Neuron (in vitro differentiated cells): ENCODE data around the gene RD3L.
A peak's percentile ranks its signal among the peaks of the same experiment; 100 is the strongest.
"Not testable (repeated sequence)": the region's sequence is repeated elsewhere in the genome, so short reads cannot be mapped to it uniquely, and the experiment has no call there.

Source experiments
- H2AFZ ChIP-seq: one replicate; pipeline ENCODE4 v1.6.1; 2013; ENCODE audit warnings: low read depth, mild to moderate bottlenecking, inconsistent platforms, low read length, moderate library complexity
- H3K27me3 ChIP-seq: one replicate; pipeline ENCODE4 v1.6.1; 2013; ENCODE audit warnings: low read length; ENCODE audit not compliant: insufficient read depth
- H3K36me3 ChIP-seq: one replicate; pipeline ENCODE4 v1.6.1; 2013; ENCODE audit warnings: low read length; ENCODE audit not compliant: insufficient read depth
- H3K4me1 ChIP-seq: one replicate; pipeline ENCODE4 v1.6.1; 2013; ENCODE audit warnings: low read length; ENCODE audit not compliant: insufficient read depth
- H3K4me3 ChIP-seq: 2 replicates; pipeline ENCODE4 v1.5.1; 2013; ENCODE audit warnings: mild to moderate bottlenecking, low read length, moderate library complexity
- H3K9me3 ChIP-seq: one replicate; pipeline ENCODE4 v1.6.1; 2013; ENCODE audit warnings: low read length

RD3L gene

DNA sequence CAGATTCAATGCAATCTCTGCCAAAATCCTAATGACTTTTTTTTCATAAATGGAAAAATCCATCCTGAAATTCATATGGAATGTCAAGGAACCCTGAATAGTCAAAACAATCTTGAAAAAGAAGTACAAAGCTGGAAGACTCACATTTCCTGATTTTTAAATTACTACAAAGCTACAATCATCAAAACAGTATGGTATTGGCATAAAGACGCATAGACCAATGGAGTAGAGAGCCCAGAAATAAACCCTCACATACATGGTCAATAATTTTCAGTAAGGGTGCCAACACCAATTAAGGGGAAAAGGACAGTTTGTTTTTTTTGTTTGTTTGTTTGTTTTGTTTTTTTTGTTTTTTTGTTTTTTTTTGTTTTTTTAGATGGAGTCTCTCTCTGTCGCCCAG, 4.6 kb upstream of the RD3L start:
- H3K9me3 ChIP-seq: peaks cover 2% of the 10 kb centered on the region
- H3K4me3 ChIP-seq: no peak overlapping the region
- no peak overlapping the region for H2AFZ ChIP-seq

GRCh38 chr14:103943673-103944072, 1.3 kb upstream of the RD3L start:
- Histone ChIP-seq H3K4me3 (no peak overlapping the region), H3K9me3 (peaks cover 2% of the 10 kb centered on the region), H2AFZ (no peak overlapping the region), H3K36me3 (no peaks in the 10 kb centered on the region), H3K27me3 (peaks cover 23% of the 10 kb centered on the region), H3K4me1 (no peaks in the 10 kb centered on the region)

More for the DNA sequence above, 4.6 kb upstream of the RD3L start:
- Histone ChIP-seq H3K4me1 (no peaks in the 10 kb centered on the region), H3K36me3 (no peaks in the 10 kb centered on the region), H3K27me3 (peaks cover 12% of the 10 kb centered on the region)

DNA sequence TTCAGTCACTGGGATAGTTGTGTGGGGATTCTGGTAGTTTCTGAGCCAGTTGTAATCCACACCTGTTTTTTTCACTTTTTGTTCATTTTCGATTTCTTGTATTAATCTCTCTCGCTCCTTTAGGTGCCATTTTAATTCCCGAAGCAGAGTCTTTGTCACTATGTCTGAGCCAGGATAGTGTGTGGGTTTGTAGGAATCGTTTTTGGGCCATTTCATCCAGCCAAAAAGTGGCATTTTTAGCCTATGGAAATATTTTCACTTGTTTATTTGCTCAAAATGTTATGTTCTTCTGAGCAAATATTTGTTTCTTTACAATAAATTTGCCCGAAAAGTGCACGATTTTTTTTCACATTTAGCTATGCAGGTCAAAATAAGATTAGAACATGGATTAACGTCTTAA, 867 bp downstream of the RD3L start:
- Histone ChIP-seq H3K4me3 (no peak overlapping the region), H2AFZ (no peak overlapping the region), H3K4me1 (no peaks in the 10 kb centered on the region), H3K9me3 (no peaks in the 10 kb centered on the region), H3K27me3 (peaks cover 29% of the 10 kb centered on the region), H3K36me3 (no peaks in the 10 kb centered on the region)

- Histone ChIP-seq H3K36me3 (no peaks in the 10 kb centered on the region), H3K27me3 (peaks cover 24% of the 10 kb centered on the region), H3K4me3 (no peak overlapping the region), H3K4me1 (no peaks in the 10 kb centered on the region), H2AFZ (no peak overlapping the region), H3K9me3 (no peaks in the 10 kb centered on the region)
These were observed 7.2 kb downstream of the RD3L start for GRCh38 chr14:103935102-103935501.

- peaks cover 20% of the 10 kb centered on the region for H3K27me3 ChIP-seq
- peaks cover 3% of the 10 kb centered on the region for H3K9me3 ChIP-seq
- no peak overlapping the region for H2AFZ ChIP-seq
- no peaks in the 10 kb centered on the region for H3K4me1 ChIP-seq
- H3K36me3 ChIP-seq: no peaks in the 10 kb centered on the region
- H3K4me3 ChIP-seq: no peak overlapping the region
These were observed 9.4 kb downstream of the RD3L start for GRCh38 chr14:103932791-103933490.

DNA sequence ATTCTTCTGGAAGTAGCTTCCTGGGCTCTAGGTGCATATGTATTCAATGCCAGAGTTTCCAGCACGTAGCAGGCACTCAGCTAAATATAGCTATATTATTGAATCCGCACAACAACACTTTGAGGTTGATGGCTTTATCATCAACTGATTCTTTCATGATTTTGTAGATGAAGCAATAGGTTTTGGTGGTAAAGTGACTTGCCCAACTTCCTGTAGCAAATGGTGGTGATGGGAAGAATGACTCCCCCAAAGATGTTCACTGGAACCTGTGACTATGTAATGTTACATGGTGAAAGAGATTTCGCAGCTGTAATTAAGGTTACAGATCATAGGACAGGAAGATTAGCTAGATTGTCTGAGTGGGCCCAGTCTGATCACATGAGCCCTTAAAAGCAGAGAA, 10.9 kb downstream of the RD3L start:
- Histone ChIP-seq H3K9me3 (peaks cover 5% of the 10 kb centered on the region), H3K4me3 (no peak overlapping the region), H3K36me3 (no peaks in the 10 kb centered on the region), H3K27me3 (peaks cover 14% of the 10 kb centered on the region), H3K4me1 (no peaks in the 10 kb centered on the region), H2AFZ (no peak overlapping the region)

- H2AFZ ChIP-seq: no peak overlapping the region
- no peaks in the 10 kb centered on the region for H3K36me3 ChIP-seq
- H3K4me1 ChIP-seq: no peaks in the 10 kb centered on the region
- no peak overlapping the region for H3K4me3 ChIP-seq
- peaks cover 5% of the 10 kb centered on the region for H3K9me3 ChIP-seq
- peaks cover 13% of the 10 kb centered on the region for H3K27me3 ChIP-seq
These were observed 12.2 kb downstream of the RD3L start for GRCh38 chr14:103930051-103930604.

DNA sequence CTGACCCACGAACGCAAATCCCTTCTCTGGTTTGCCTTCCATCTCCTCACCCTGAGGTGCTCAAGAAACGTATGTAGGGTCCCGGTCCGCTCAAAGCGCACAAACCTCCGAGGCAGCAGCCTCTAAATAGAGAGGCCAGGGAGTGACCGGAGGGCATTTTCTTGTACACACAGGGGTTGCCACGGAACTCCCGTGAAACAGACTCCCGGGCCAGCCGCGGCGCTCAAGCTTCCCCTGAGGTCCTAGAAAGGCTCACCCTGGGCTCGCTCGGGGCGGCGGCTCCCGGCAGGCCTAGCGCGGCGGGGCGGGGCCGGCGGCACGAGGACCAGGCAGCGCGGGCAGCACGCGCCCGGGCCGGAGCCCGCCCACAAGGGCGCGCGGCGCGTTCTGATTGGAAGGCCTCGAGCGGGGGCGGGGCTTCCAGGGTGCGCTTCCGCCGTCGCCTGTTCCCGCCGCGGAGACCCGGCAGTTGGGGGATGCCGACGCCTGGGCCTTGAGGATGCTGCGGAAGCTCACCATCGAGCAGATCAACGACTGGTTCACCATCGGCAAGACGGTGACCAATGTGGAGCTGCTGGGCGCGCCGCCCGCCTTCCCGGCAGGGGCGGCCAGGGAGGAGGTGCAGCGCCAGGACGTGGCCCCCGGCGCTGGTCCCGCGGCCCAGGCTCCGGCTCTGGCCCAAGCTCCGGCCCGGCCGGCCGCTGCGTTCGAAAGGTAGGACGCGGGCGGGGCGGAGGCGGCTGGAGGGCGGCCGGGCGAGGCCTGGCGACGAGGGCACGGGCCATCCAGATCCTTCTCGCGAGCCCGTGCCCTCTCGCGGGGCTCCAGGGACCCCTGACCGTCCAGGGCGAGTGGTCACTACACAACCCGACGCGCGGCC, 14.1 kb downstream of the RD3L start, which contains the start of gene TDRD9:
TDRD9 (plus strand) TSS at position 446 of the 880 bp plus-strand sequence; CDS start at position 500, 54 bp downstream.
- Histone ChIP-seq H3K27me3 (peaks cover 5% of the 10 kb centered on the region), H3K4me1 (no peaks in the 10 kb centered on the region), H3K9me3 (peaks cover 5% of the 10 kb centered on the region), H2AFZ (no peak within 1 kb of the TSS), H3K36me3 (no peaks in the 10 kb centered on the region), H3K4me3 (no peak within 1 kb of the TSS)

DNA sequence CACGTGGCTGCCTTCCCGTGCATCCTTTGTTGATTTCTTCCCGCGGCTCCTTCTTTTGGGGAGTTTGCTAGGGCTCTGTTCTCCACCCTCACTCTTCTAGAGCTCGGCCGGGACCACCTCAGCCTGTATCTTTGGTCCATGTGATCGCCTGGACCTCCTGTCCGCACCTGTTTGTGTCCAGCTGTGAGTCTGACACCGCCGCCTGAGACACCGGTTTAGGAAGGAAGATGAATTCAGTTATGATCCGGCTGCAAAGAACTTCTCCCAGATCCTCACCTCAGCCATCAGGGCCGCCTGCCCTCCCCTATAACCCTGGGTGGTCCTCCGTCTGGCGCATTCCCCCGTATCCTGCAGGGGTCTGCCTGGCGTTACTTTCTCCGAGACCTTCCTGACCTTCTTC, 14.8 kb downstream of the RD3L start:
- Histone ChIP-seq H3K4me1 (no peaks in the 10 kb centered on the region), H3K27me3 (no peaks in the 10 kb centered on the region), H2AFZ (no peak overlapping the region), H3K36me3 (no peaks in the 10 kb centered on the region), H3K4me3 (no peak overlapping the region), H3K9me3 (peaks cover 5% of the 10 kb centered on the region)

GRCh38 chr14:103925316-103925715, 17.0 kb downstream of the RD3L start:
- H3K4me3 ChIP-seq: no peak overlapping the region
- no peak overlapping the region for H2AFZ ChIP-seq
- peaks cover 5% of the 10 kb centered on the region for H3K9me3 ChIP-seq
- no peaks in the 10 kb centered on the region for H3K36me3 ChIP-seq
- H3K27me3 ChIP-seq: no peaks in the 10 kb centered on the region
- peaks cover 3% of the 10 kb centered on the region for H3K4me1 ChIP-seq

- no peaks in the 10 kb centered on the region for H3K27me3 ChIP-seq
- H3K4me1 ChIP-seq: peaks cover 7% of the 10 kb centered on the region
- no peak overlapping the region for H3K4me3 ChIP-seq
- H2AFZ ChIP-seq: no peak overlapping the region
- peaks cover 3% of the 10 kb centered on the region for H3K9me3 ChIP-seq
- H3K36me3 ChIP-seq: no peaks in the 10 kb centered on the region
These were observed 18.5 kb downstream of the RD3L start for GRCh38 chr14:103923863-103924262.

GRCh38 chr14:103921855-103922200, 20.5 kb downstream of the RD3L start:
- H3K4me1 ChIP-seq, H3K9me3 ChIP-seq, H3K27me3 ChIP-seq: not testable (repeated sequence)
- H3K36me3 ChIP-seq: peaks cover 11% of the 10 kb centered on the region
- H2AFZ ChIP-seq: peak overlapping the region; percentile 94
- peak overlapping the region; percentile 74 for H3K4me3 ChIP-seq
